ENCODE measurements around the gene FLRT2.

GRCh38 chr14:85613496-85613895 is 83.6 kb downstream of the FLRT2 start:
- TF ChIP-seq CTCF (IDR thresholded peaks at IDR 0.05; ENCODE audit: low read depth, low read length, poor library complexity, severe bottlenecking) (no peak), EZH2phosphoT487 (IDR thresholded peaks at IDR 0.05; ENCODE audit: borderline replicate concordance, low read length) (no peak)

Measured in DOHH2 (cell line).